Stimulated activated CD4-positive, alpha-beta T cell treated with anti-CD3 and anti-CD28 coated beads, Interleukin-4, amount 100 ng/mL, for 48 hours (primary cell): ENCODE measurements around the gene TRIM14.
A peak's percentile ranks its signal among the peaks of the same experiment; 100 is the strongest.
"Not testable (repeated sequence)": the region's sequence is repeated elsewhere in the genome, so short reads cannot be mapped to it uniquely, and the experiment has no call there.

ENCODE experiments used
- DNase-seq, 2 donors: peaks; one replicate each; pipeline ENCODE4 v3.0.0-alpha.2; 2020; ENCODE audit warnings: low read depth in 2 of 2

The TRIM14 gene

GRCh38 chr9:98049288-98050072 lies 69.5 kb downstream of the TRIM14 start:
- DNase-seq: no peak

- no peak for DNase-seq
Measured at GRCh38 chr9:98047002-98047401, 72.0 kb downstream of the TRIM14 start.

- DNase-seq: no peak
Measured at GRCh38 chr9:98046180-98046543, 72.9 kb downstream of the TRIM14 start.

- DNase-seq: no peak
Measured at GRCh38 chr9:98045234-98046179, 73.5 kb downstream of the TRIM14 start.

- no peak for DNase-seq
Measured at GRCh38 chr9:98043915-98044314, 75.1 kb downstream of the TRIM14 start.

- no peak for DNase-seq
Measured at GRCh38 chr9:98040212-98040611, 78.8 kb downstream of the TRIM14 start.

GRCh38 chr9:98039607-98040017 lies 79.4 kb downstream of the TRIM14 start:
- DNase-seq: no peak

- DNase-seq: no peak
Measured at GRCh38 chr9:98038958-98039357, 80.1 kb downstream of the TRIM14 start.

GRCh38 chr9:98037357-98037756 lies 81.7 kb downstream of the TRIM14 start:
- no peak for DNase-seq

GRCh38 chr9:98034593-98035546 lies 84.2 kb downstream of the TRIM14 start:
- peak; percentile 88 to 96 for DNase-seq

- DNase-seq: no peak
Measured at GRCh38 chr9:98031935-98032334, 87.1 kb downstream of the TRIM14 start.

- no peak for DNase-seq
Measured at GRCh38 chr9:98031169-98031568, 87.9 kb downstream of the TRIM14 start.

- DNase-seq: no peak
Measured at GRCh38 chr9:98024702-98025101, 94.3 kb downstream of the TRIM14 start.

- no peak for DNase-seq
Measured at GRCh38 chr9:98022447-98022846, 96.6 kb downstream of the TRIM14 start.

- no peak for DNase-seq
Measured at GRCh38 chr9:98021306-98022040, 97.5 kb downstream of the TRIM14 start.

- DNase-seq: no peak
Measured at GRCh38 chr9:98020476-98021145, 98.4 kb downstream of the TRIM14 start.

GRCh38 chr9:98019869-98020268 lies 99.2 kb downstream of the TRIM14 start:
- not testable (repeated sequence) for DNase-seq
